NCI-H2081 (cell line): ENCODE results near the gene SLC25A15.
"Not testable (repeated sequence)": the region's sequence is repeated elsewhere in the genome, so short reads cannot be mapped to it uniquely, and the experiment has no call there.

Experiments used
- DNase-seq, 2 experiments: peaks; one replicate each; lab custom pipeline; 2025; lab: John Stamatoyannopoulos, UW

Gene SLC25A15

DNA sequence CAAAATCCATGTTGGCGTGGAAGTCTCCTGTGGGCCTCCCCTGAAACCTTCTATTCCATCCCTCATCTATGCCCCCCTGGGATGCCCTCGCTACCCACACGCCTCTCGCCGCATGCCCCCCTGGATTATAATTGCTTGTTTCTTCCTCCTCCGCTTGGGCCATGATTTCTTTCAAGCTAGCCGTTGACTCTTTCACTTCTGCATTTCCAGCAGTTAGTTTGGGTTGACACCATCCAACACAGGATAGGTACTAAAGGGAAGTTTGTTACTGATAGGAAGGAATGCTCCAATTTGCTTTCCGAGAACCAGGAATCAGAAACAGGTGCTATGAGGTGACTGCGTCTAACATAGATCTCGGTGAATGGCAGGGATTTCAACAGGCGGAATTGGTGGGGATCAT is 7.7 kb upstream of the SLC25A15 start:
- no peak for DNase-seq

DNA sequence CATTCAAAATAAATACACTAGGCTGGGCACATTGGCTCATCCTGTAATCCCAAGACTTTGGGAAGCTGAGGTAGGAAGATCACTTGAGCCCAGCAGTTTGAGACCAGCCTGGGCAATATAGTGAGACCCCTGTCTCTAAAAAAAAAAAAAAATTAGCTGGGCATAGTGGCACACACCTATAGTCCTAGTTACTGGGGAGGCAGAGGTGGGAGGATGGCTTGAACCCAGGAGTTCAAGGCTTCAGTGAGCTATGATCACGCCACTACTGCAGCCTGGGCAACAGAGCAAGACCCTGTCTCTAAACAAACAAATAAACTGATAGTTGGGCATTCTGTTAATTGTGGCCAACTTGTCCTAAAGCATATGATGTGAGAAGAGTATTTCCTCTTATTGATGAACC is 6.4 kb upstream of the SLC25A15 start:
- DNase-seq: not testable (repeated sequence)

DNA sequence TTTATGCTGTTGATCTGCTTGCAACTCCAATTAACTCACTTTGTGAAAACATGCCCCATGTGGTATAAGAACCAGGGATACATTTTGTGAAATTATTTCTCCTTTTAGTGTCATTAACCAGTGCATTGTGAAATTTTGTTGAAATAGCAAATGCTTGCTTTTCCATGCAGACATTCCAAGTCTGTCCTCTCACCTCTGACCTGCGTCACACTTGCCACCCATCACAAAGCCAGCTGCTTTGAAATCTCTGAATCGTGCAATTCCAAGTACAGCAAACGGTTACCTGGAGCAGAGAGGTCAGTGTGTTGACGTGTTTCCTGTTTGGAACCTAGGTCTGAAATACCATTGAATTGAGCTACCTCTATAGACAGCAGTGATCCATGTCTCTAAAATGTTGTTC is 4.9 kb upstream of the SLC25A15 start:
- DNase-seq: no peak

DNA sequence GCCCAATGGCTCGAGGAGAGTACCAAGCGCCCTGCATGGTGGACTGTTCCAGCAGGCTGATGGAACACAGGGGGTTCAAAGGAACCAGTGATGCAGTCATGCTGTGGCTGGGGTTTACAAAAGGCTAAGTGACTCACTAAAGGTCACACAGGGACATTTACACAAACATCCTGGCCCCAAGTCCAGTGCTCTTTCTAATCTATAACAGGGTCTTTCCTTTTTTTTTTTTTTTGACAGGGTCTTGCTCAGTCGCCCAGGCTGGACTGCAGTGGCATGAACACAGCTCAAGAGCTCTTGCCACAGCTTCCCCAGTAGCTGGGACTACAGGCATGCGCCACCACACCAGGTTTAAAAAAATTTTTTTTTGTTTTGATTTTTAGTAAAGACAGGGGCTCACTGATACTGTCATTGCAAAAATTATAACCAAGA is 2.8 kb upstream of the SLC25A15 start:
- DNase-seq: no peak

DNA sequence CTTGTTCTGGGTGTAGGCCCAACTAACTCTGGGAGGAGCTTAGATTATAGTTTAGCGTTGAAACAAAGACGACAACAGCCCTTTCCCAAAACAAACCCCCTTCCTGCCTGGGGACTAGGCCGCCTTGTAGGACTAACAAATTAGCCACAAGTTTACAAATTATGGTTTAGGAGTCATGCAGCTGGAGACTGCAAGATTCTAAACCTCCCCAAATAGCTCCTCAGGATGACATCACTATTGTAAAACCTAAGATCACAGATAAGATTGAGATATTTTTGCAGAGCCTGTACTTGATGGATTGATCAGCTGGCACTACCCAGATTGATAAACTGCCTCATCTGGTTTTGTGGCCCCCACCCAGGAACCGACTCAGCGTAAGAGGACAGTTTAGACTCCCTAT is 2.3 kb upstream of the SLC25A15 start:
- DNase-seq: no peak

DNA sequence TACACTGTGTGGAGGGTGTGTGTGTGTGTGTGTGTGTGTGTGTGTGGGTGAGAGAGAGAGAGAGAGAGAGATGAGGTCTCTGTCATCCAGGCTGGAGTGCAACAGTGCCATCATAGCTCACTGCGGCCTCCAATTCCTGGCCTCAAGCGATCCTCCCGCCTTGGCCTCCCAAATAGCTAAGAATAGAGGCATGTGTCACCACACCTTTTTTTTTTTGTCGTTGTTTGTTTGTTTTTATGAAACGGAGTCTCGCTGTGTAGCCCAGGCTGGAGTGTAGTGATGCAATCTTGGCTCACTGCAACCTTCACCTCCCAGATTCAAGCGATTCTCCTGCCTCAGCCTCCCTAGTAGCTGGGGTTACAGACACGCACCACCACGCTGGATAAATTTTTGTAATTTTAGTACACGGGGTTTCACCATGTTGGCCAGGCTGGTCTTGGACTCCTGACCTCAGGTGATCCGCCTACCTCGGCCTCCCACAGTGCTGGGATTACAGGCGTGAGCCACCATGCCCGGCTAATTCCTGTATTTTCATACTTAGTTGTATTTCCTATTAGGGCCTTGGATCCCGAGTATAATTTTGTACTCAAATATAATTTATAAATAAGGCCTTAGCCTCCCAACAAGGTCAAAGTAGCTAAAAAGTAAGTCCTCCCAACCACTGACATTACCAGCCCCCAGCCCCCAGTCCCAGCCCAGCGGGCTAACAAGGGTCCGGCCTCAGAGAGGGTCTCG is 704 bp upstream of the SLC25A15 start:
- not testable (repeated sequence) for DNase-seq

DNA sequence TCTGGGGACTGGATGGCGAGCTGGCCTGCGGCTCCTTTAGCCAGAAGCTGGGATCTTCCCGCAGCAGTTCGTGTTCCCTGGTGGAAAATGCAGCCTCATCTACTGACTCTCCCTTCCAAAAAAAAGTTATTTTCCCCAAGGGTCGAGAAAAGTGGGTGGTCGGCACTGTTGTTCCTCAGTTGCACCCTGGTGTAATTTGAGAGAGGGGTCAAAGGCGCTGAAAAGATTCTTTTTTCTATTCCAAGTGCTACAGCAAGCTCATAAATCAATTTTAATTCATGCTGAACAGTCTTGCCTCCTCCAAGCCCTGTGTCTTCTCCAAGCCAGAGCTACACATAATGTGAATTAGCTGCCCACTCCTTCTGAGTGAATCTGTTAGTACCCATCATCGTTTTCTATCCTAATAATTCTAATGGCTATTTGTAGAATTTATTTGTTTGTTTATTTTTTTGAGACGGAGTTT is 774 bp downstream of the SLC25A15 start:
- DNase-seq: peak in 1 of 2 experiments; percentile 16

DNA sequence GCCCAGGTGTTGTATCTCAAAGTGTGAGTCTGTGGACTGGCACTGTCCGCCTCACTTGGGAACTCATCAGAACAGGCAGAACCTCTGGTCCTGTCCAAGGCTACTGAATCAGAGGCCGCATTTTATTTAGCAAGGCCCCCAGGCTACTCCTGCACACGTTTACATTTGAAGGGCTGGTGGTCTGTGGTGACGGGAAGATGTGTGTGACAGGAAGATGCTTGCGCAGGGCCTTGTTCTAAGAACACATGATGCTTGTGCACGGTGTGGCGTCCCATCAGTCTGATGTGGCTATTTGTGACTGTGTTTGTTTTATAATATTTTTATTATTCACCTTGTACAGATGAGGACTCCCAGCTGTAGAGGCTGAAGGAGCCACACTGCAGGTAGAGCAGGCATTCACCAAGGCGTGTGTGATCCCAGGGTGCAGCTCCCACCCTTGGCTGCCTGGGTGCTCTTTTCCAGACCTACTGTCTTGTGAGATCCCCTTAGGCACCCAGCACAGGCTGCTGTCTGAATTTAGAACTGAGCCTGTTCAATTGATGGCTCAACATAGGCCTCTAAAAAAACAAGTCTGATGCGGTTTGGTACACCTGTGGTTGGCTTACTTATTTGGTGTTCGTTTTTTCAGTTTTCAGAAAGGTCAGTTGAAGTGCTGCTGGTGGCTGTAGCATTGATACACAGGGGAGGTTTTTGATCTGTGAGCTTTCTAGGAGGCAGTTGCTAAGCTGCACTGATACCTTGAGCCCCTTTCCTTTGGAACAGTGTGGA is 3.1 kb downstream of the SLC25A15 start:
- DNase-seq: no peak

DNA sequence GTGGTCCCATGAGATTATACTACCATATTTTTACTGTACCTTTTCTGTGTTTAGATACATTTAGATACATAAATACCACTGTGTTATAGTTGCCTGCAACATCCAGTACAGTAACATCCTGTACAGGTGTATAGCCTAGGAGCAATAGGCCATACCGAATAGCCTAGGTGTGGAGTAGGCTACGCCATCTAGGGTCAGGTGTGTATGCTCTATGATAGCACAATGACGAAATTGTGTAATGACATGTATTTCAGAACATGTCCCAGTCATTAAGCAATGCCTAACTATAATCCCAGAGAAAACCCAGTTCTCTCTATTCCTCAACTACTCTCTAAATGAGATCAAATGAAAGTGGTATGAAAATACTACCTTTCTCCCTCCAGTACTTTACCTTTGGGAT is 3.9 kb downstream of the SLC25A15 start:
- no peak for DNase-seq

DNA sequence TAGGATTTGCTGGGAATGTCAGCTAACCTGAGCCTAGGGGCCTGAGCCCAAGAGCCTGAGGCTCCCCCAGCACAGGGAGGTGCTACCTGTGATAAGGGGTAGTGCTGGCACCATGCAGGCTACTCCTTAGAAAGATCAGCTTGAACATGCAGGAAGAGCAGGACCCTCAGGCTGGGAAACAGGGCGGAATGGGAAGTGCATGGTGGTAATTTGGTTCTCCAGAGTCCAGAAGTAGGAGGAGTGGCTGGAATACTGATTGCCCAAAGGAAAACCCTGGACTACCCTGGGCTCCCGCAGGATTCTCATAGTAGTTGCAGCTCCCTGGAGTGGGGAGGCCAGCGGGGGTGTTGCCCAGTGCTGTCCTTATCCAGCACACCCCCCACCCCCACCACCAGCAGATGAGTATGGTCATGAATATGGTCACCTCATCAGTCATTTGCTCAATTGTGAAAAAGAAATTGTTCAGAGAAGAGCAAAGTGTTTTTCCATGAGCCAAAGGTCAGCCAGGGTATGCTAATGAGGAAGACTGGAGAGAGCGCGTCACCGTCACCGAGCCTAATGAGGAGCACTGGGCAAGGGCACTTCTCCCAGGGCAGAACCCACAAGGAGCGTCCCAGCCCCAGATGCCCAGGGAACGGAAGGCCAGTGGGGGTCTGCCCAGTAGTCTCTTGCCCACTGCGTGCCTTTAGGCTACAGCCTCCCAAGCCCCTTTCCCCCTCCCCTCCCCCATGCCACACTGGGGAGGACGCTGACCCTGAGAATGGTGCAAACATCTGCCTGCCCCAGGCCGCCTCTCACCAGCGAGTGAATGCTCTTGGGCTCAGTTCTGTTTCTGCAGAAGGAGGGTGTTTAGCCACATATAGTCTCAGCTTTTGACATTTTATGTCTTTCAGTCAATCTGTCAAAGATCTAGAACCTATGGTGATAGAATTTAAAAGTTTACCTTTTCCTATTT is 5.3 kb downstream of the SLC25A15 start:
- no peak for DNase-seq

DNA sequence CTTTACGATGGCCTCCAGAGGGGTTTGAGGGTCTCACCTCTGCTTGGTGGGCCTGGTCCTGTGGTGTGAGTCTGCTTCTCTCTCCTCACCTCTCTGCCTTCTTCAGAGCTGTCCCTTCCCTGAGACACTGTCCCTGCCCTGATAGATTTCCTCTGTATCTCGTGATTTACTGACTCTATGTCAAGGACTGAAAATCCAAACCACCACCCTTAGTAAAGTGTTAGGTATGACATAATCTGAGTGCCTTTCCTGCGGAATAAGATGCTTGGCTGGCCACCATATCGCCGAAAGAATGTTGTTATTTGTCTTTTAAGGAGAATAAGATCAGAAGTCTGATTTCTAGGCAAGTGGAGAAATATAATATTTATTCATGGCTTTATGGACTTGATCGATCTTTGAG is 7.2 kb downstream of the SLC25A15 start:
- no peak for DNase-seq

DNA sequence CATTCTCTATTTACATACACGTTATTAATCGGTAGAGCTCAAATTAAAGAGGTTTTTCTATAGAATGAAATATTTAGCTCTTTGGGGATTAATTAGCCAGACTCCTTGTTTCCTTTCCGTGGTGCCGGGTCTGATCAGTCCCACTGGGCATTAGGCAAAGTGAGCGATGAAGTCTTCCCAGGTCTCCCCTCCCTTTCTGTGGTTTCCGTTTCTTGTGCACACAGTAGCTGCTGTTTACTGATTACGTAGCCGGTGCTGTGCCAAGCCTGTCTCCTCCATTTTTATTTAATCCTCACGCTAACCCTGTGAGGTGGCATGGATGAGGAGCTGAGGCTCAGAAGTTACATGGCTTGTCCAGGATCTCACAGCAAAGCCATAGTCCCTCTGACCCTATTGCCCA is 9.0 kb downstream of the SLC25A15 start:
- DNase-seq: peak in 1 of 2 experiments; percentile 8

DNA sequence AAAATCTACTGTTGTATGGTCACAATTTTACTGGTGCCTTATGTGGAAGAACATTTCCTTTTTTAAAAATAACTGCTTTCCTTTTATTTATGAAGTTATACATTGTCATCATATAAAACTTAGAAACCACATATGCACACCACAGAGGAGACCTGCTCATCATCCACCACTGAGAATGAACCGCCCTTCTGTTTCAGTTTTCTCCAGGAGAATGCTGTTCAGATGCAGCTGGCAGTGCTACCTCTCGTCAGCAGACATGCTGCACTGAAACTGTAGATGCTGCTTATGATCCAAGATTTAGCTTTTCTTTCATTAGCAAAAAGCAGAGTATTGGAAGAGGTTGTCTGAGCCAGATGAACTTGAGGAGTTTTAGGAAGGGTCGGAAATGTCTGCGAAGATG is 10.1 kb downstream of the SLC25A15 start:
- DNase-seq: no peak

DNA sequence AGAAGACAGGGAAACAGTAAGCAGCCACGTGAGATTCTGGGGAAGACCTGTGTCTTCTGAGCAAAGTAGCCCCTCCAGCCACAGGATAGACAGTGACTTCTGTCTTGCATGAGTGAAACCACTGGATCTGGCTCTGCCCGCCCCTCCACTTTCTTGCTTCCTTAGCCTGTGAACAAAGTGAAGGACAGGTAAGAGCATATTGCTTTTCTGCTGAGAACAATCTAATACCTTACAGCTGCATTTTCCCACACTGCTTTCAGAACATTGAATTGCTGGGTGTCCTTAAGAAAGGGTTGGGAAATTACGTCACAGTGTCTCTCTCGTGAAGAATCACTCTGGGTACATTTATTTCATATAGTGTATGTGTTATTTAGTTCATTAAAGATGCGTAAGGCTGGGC is 11.1 kb downstream of the SLC25A15 start:
- no peak for DNase-seq

DNA sequence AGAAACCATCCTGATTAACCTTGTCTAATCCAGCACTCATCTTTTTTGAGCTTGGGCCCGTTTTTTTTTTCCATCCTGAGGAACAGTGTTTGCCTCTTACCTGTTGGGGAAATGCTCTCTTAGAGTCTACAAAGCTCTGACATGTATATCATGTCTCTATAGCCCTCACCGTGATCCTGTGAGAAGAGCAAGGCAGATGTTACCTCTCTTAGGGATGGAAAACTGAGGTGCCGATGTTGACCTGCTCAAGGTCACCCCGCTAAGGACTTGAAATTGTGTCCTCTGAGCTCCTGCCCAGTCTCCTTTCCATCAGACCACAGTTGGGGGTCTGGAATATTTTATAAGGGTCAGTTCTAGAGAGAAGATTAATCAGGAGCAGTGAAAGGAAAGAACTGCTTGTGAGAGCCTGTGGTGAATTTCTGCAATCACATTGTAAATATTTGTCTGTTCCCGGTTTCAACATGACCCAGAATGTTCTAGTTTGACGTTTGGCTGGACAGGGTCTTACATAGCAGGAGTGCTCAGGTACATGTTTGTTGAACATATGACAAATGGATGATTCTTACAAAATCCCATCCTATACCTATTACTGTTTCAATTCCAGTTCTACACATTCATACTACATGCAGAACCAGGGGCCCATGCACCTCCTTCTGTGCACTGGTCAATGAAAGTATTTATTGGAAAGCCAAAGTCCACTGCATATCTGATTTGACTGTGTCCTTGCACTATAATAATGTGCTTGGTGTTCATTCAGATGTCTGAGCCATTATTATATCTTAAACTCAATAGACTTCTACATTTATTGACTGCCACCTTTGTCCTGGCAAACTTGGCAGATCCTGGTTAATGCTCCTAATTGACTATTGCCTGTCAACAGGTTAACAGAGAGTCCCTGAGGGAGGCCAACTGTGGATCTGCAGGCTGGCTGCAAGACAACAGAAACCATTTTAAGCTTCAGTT is 12.1 kb downstream of the SLC25A15 start:
- DNase-seq: no peak

DNA sequence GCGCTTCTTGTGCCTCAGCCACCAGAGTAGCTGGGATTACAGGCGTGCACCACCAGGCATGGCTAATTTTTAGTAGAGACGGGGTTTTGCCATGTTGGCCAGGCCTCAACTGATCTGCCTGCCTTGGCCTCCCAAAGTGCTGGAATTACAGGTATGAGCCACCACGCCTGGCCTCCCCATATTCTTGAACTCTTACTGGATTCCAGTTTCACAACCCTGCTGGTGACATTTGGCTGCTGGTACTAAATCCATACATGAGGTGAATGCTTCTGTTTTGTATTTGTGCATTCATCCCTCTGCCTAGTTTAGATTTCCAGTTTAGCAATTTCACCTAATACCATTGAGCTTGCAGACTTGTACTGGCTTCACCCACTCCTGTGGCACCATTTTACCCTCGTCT is 13.9 kb downstream of the SLC25A15 start:
- DNase-seq: no peak

DNA sequence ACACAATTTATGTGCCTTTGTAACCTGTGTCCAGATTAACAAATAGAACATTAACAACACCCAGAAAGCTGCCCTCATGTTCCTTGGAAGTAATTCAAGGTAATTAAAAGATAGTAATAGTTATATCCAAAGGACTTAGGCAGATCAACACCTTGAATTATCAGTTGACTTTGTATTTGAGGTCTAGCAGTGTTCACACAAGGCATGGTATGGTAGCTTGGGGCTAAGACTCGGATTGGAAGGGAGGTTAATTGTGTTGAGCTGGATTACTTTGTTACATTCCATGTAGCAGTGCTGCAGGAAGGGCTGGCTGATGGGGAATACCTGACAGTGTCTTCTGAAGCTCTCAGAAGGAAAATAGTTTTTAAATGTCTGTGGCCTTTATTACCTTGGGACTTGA is 16.8 kb downstream of the SLC25A15 start:
- DNase-seq: no peak

DNA sequence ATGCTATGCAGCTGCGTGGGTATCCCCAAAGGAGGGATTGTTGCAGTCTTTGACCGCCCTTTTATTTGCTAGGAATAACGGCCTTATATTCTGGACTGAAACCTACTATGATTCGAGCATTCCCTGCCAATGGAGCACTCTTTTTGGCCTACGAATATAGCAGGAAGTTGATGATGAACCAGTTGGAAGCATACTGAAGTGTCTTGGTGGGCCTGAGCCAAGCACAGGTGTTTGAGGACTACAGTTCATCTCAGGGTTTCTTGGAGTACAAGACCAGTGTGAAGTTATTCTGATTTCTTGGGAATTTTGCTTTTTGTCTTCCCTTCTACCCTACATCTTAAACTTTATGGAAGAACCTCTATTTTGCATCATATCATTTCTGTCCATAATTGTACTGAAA is 20.1 kb downstream of the SLC25A15 start:
- no peak for DNase-seq

DNA sequence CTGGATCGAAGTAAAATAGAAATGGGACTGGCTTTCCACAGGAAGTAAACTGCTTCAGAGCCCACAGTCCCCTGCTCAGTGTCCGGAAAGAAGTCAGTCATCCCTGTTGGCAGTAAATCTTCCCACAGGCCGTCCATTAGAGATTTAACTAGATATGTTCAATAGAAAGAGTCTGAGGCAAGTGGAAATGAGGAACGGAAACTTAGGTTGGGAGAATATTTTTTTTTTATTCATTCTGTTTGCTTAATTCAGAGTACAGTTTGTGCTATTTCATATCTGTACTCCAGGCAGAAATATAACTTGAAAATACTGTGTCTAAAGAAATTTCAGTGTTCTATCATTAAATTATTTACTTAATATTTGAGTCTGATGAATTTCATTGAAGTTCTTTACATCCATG is 22.7 kb downstream of the SLC25A15 start:
- no peak for DNase-seq

DNA sequence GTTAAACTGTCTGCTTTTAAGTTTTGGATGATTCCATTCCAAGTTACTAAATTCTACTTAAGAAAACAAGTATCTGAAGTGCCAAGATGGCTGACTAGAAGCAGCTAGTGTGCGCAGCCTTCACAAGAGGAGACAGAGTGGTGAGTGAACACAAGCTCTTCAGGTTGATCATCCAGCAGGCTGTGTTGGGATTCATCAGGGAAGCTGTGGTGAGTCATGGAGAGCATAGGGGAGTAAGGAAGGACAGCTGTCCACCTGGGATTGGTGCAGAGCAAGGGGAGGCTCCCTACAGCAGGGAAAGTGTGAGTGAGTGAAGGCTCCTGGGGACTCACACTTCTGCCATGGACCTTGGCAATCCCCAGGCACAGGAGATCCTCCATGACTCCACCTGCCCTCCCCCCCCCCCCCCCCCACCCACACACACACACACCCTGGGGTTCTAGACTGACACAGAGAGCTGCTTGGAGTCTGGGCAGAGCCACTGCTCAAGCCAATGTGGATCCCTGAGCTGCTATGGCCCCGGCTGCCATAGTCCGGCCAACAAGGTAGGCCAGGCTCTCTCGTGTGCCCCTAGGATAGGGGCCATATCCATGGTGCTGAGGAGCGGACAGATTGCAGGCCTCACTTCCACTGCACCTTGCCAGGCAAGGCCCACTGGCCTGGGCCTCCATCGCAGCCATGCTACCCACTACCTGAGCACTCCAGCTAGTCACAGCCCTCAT is 23.5 kb downstream of the SLC25A15 start:
- DNase-seq: no peak
